Activated effector memory CD4-positive, alpha-beta T cell treated with Interleukin-2 at 50 U/mL for 16 hours (primary cell): ENCODE measurements around the gene PCNX1.
"Not testable (repeated sequence)": the region's sequence is repeated elsewhere in the genome, so short reads cannot be mapped to it uniquely, and the experiment has no call there.

Experiments
- DNase-seq: peaks from one replicate; pipeline ENCODE4 v3.0.0-alpha.2; 2020

Gene PCNX1

DNA sequence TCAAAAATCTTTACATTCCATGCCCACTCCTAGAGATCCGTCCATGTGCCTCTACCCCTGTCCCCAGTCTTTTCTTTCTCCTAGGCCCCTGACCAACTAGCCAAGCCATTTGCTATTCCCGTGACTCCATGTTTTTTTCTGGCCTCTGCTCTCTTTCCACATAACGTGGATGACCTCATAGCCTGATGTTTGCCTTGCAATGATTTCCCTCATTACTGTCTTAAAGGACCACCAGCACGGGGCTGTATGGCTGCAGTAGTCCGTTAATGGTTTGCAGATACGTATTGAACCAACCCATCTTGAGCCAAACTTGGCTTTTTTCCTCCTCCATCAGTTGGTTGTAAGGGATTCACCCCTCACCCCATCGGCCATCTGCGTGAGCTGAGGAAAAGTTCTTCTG, 226.0 kb downstream of the PCNX1 start:
- no peak for DNase-seq

DNA sequence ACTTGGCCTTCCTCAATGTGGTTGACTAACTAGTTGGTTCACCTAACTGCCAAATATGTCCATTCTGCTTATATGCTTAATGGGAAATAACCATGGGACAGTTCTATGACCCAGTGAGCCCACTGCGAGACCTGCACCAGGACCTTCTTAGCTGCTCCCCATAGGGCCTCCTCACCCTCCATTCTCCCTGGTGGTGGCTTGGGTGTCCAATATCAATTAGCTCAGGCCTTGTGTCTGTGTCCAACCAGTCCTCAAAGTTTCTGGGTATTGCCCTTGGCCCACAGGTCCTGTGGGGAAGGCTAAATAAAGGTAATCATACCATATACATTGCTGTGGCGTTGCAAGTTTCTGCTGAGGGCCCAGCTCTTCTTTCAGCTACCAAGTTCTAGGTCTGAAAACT, 228.2 kb downstream of the PCNX1 start:
- no peak for DNase-seq

- no peak for DNase-seq
Measured at GRCh38 chr14:71135911-71136310, 228.7 kb downstream of the PCNX1 start.

GRCh38 chr14:71136386-71137060, 229.3 kb downstream of the PCNX1 start:
- no peak for DNase-seq

GRCh38 chr14:71137536-71138447, 230.5 kb downstream of the PCNX1 start:
- no peak for DNase-seq

- peak; percentile 33 for DNase-seq
Measured at GRCh38 chr14:71138448-71139293, 231.4 kb downstream of the PCNX1 start.

DNA sequence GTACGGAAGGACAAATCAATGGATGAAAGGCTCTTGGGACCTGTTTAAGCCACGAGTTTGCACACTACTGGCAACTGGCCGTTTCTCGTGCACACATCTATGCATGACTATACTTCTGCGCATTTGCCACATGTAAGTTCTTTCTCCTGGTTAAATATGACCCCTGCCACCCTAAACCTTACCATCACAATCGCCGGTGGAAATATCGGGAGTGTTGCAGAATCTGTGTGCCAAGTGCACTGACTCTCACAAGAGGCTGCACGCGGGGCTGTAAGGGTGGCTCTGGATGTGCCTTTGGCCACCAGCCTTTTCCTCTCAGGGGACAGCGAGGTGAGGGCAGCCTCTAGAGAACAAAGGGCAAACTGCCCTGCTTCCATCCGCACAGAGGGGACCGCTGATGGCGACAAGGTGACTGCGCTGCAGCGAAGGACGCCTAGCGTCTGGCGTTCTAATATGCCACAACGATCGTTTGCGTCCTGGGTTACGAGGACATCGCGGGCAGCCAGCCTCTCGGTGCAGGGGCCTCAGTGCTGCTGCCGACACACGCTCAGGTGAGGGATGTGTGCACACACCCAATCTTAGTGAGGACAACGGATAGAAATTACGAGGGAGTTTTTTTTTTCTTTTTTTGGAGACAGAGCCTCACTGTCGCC, 232.2 kb downstream of the PCNX1 start:
- no peak for DNase-seq

GRCh38 chr14:71140157-71140556, 232.9 kb downstream of the PCNX1 start:
- DNase-seq, result no peak

DNA sequence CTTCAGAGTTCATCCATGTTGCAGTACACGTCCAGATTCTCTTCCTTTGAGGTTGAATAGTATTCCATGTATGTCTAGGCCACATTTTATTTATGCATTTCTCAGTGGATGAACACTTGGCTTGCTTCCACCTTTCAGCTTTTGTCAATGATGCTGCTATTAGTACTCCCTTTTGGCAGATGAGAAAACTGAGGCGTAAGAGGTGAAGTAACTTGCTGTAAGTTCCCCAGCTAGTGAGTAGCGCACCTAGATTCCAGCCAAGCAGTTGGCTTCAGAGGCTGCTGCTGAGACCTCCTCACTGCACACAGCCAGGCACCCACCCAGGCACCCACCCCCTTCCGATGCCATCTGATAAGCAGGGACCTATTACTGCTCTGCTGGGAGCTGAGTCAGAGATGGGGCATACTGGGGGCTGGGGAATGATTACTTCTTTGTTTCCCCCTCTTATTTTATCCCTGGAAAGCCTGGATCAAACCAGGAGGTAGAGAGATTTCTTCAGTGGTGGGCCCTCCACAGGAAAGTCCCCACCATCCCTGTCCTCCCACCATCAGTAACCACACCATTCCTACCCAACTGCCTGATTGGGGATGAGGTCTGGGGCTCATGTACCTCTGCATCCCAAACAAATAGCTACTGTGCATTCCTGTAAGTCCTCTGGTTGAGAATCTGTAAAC, 234.6 kb downstream of the PCNX1 start:
- no peak for DNase-seq

DNA sequence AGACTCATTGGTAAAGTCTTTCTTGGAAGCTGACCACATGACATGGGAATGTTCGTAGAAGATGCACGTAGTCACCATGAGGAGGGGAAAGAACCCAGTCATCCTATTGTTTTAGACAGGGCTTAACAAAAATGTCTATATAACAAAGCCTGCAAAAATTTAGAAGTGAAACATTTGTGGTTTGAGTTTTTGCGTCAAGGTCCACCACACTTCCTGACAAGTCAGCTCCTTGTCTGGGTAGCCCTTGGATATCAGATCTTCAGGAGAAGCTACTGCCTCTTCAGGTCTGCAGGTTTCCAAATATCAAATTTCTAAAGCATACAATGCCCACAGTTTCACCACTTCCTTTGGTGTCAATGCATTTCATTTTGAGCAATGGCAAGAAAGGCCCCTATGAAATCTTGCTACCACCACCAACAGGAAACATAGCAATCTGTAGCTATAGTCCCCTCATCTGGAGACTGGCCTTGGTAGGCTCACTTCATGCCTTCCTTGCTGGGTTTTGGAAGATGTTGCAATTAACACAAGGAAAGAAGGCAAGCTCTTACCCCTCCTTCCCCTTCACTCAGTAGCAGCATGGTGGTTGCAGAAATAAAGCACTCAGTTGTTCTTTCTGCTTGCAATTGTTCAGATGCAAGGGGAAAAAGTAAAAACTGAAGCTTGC, 235.2 kb downstream of the PCNX1 start:
- DNase-seq, result no peak

DNA sequence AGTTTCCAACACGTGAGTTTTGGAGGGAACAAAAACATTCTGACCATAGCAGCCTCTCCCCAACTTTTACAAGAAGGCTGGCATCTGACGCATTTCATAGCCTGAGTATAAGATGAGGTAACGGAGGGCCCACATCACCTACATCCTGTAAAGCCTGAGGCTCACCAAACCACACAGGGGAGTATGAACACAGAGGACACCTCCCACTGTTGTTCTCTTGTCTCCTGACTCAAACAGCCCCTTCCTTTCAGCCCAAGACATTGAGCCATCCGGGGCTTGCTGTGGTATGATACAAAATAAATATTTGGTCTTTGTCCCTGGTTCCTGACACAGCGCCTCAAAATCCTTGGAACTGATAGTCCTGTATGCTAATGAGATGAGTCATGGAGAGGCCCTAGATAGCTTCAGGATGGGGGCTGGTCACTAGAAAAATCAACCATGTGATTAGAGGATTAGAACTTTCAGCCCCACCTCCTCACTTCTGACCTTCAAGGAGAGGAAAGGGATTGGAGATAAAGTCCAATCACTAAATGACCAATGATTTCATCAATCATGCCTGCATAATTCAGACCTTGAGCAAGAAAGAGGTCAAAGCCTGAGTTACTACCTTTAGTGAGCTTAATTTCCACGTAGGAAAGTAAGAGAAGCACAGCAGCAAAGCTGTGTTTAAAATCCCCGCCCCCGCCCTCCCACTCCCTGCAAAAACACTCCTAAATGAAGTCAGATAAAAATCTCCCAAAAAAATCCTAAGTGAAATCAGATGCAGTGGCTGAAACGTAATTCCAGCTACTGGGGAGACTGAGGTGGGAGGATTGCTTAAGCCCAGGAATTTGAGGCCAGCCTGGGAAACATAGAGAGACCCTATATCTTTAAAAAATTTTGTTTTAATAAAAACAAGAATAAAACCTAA, 236.4 kb downstream of the PCNX1 start:
- peak; percentile 14 for DNase-seq

GRCh38 chr14:71147335-71147734, 240.1 kb downstream of the PCNX1 start:
- DNase-seq, result not testable (repeated sequence)

GRCh38 chr14:71148627-71149026, 241.4 kb downstream of the PCNX1 start:
- no peak for DNase-seq

DNA sequence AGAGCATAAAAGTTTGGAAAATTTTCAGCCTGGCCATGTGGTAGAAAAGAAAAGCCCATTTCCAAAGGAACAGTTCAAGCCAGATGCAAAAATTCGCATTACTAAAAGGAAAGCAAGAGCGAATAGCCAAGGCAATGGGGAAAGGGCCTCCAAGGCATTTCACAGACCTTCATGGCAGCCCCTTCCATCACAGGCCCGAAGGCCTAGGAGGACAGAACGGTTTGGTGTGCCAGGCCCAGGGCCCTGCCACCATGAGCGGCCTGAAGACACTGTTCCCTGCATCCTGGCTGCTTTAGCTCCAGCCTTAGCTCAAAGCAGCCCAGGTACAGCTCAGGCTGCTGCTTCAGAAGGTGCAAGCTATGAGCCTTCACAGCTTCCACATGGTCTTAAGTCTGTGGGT, 243.5 kb downstream of the PCNX1 start:
- DNase-seq, result no peak

DNA sequence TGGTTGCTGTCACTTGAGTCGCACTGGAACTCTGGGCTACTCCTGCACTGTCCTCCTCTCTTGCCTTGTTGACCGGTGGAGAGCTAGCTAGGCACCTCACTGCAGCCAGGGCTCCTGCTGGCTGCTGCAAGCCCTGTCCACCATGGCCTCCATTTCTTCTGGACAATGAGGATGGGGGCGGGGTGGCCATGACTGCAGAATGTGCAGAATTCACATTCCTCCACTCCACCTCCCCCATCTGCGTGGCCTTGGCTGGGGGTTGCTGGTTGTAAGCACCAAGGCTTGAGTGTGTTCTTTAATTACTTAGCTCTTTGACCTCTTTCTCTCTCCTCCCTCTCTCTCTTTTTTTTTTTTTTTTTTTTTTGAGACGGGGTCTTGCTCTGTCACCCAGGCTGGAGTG, 248.5 kb downstream of the PCNX1 start:
- DNase-seq, result no peak

GRCh38 chr14:71163050-71163841, 256.0 kb downstream of the PCNX1 start:
- DNase-seq, result no peak

GRCh38 chr14:71163842-71164629, 256.8 kb downstream of the PCNX1 start:
- DNase-seq, result no peak
